HepG2 (cell line): Measurements from ENCODE around the gene KIF25. TPM values are rescaled to one million over a fixed set of nuclear protein-coding genes. Genes with fewer than 3 reads are reported as not detected.

Experiments used
- ATAC-seq: fragments of 200-7000 bp; cut with Tn5 transposase; 3 replicates; pipeline ENCODE4 v1.9.1; 2020; ENCODE audit warnings: mild to moderate bottlenecking, moderate library complexity
- BruUV-seq: library from RNA; stranded (reverse); fragments of 400-500 nt; replicated peaks from 2 replicates; lab custom pipeline; 2021; lab: Mats Ljungman, UMichigan
- CTCF ChIA-PET: fragments of 300-600 bp; formaldehyde crosslinking; extraction: SDS; loops from one replicate; lab custom pipeline; 2021; ENCODE audit warnings: low total read pairs, inconsistent platforms, low intra/inter-chr PET ratio; lab: Yijun Ruan, JAX
- POLR2A ChIA-PET: fragments of 350-600 bp; sonication (Branson Sonifier 250); formaldehyde crosslinking; loops from one replicate; lab custom pipeline; 2020; ENCODE audit warnings: antibody characterized with exemption, inconsistent platforms; lab: Yijun Ruan, JAX
- DNase-seq: peaks from one replicate; pipeline ENCODE4 v3.0.0-alpha.2; 2015; ENCODE audit warnings: low spot score
- FAIRE-seq: peaks from 3 replicates; lab custom pipeline; 2011; peaks lifted over from hg19 to GRCh38; lab: Jason Lieb, UNC
- H2AFZ ChIP-seq: one replicate; pipeline ENCODE4 v1.6.1; 2011; ENCODE audit warnings: low read length, inconsistent platforms
- H3K27ac ChIP-seq: fragments of 300-600 bp; 3 replicates; pipeline ENCODE4 v1.8.0; 2011; ENCODE audit warnings: mixed run types, mild to moderate bottlenecking, mixed read lengths, low read length, inconsistent platforms; ENCODE audit not compliant: insufficient read depth; ENCODE audit errors: extremely low read length
- H3K27me3 ChIP-seq, 2 experiments: fragments of 200-600 bp in 1 of 2; 2 replicates in 1 of 2; 3 replicates in 1 of 2; pipeline versions ENCODE4 v1.6.0 to v1.8.0; 2011; ENCODE audit warnings: low read length in 2 of 2, mild to moderate bottlenecking in 2 of 2, moderate library complexity in 2 of 2, inconsistent platforms in 1 of 2; ENCODE audit not compliant: insufficient read depth in 2 of 2, control insufficient read depth in 1 of 2
- H3K36me3 ChIP-seq, 2 experiments: fragments of 200-600 bp in 1 of 2; replicated peaks in 1 of 2; 2 replicates in 1 of 2; 3 replicates in 1 of 2; pipeline versions ENCODE4 v1.5.1 to v1.8.0; 2011; ENCODE audit warnings: low read length in 2 of 2, inconsistent platforms in 1 of 2; ENCODE audit not compliant: insufficient read depth in 2 of 2, control insufficient read depth in 1 of 2
- H3K4me1 ChIP-seq: 2 replicates; pipeline ENCODE4 v1.5.1; 2012; ENCODE audit warnings: low read length, inconsistent platforms; ENCODE audit not compliant: insufficient read depth
- H3K4me2 ChIP-seq: 2 replicates; pipeline ENCODE4 v1.6.0; 2011; ENCODE audit warnings: low read depth, low read length, inconsistent platforms
- H3K4me3 ChIP-seq, 3 experiments: fragments of 200-600 bp in 1 of 3; sonication (generic), shearing (Covaris generic) in 1 of 3; replicated peaks in 1 of 3; 2 replicates each; pipeline ENCODE4 v1.5.1; 2011 to 2016; ENCODE audit warnings: low read length in 3 of 3, inconsistent platforms in 2 of 3, low read depth in 2 of 3, mild to moderate bottlenecking in 2 of 3, control low read depth in 1 of 3, mixed read lengths in 1 of 3; ENCODE audit not compliant: insufficient read depth in 1 of 3
- H3K79me2 ChIP-seq: one replicate; pipeline ENCODE4 v1.6.1; 2011; ENCODE audit warnings: low read length, inconsistent platforms; ENCODE audit not compliant: insufficient read depth
- H3K9ac ChIP-seq: 2 replicates; pipeline ENCODE4 v1.6.0; 2011; ENCODE audit warnings: mild to moderate bottlenecking, low read depth, low read length, inconsistent platforms; ENCODE audit not compliant: insufficient read depth
- H3K9me3 ChIP-seq: 2 replicates; pipeline ENCODE4 v1.5.1; 2012; ENCODE audit warnings: mild to moderate bottlenecking, low read length
- H4K20me1 ChIP-seq: 2 replicates; pipeline ENCODE4 v1.6.0; 2011; ENCODE audit warnings: inconsistent platforms, mild to moderate bottlenecking, low read length, moderate library complexity; ENCODE audit not compliant: insufficient read depth
- ZNF337 ChIP-seq: sonication (generic); formaldehyde crosslinking; IDR thresholded peaks from 2 replicates; pipeline ENCODE4 v1.5.1; 2020; ENCODE audit warnings: missing genetic modification reagents, low read depth, mild to moderate bottlenecking, borderline replicate concordance
- ZNF879 ChIP-seq: sonication (generic); formaldehyde crosslinking; IDR thresholded peaks from 2 replicates; pipeline ENCODE4 v1.8.1; 2023; ENCODE audit warnings: missing genetic modification reagents
- WGBS: methylation state at CpG from one replicate; pipeline ENCODE4 v1.1.6; 2017; ENCODE audit warnings: low lambda C conversion rate; 5-methylcytosine and 5-hydroxymethylcytosine counted together
- in situ Hi-C: cut with HindIII; loops from 2 replicates; pipeline ENCODE4 v1.10.0; 2017; ENCODE audit warnings: low pct_unique_long_range_greater_than_20kb; ENCODE audit not compliant: extremely low pct_ligation_motif_present
- intact Hi-C: fragments of 100-400 bp; cut with micrococcal nuclease; formaldehyde crosslinking; loops from one replicate; pipeline ENCODE4 v1.10.0; 2022; ENCODE audit not compliant: unreplicated experiment
- polyA plus RNA-seq, 8 experiments: library from polyadenylated mRNA; depleted of rRNA in 3 of 8; stranded (reverse) in 7 of 8; unstranded in 1 of 8; fragments of >200 nt; fragmentation: Illumina TruSeq in 4 of 8; extraction: Trizol in 4 of 8; gene quantifications; 2 replicates each; pipeline versions ENCODE4 v1.2.1 to v1.2.3, GENCODE V29; 2011 to 2016; ENCODE audit warnings: low read depth in 4 of 8, missing spikeins in 1 of 8, mixed read lengths in 1 of 8; ENCODE audit not compliant: insufficient read depth in 1 of 8
- total RNA-seq, 5 experiments: library from RNA; depleted of rRNA; stranded (reverse); fragments of >200 nt; fragmentation: Illumina TruSeq; extraction: Trizol; gene quantifications; 2 replicates each; pipeline ENCODE4 v1.2.3, GENCODE V29; 2016; ENCODE audit warnings: low read depth in 1 of 5
- TF ChIP-seq, protein P1 (sequence below): sonication (generic); formaldehyde crosslinking; IDR thresholded peaks from 2 replicates; pipeline ENCODE4; 2020; ENCODE audit warnings: missing genetic modification reagents, mild to moderate bottlenecking, borderline replicate concordance
- TF ChIP-seq, protein P2 (sequence below), 2 experiments: sonication (generic) in 1 of 2; formaldehyde crosslinking in 1 of 2; IDR thresholded peaks; 2 replicates each; pipeline versions ENCODE4 v1.4.0 to v1.6.1; 2016 to 2020; ENCODE audit warnings: borderline replicate concordance in 1 of 2, low read depth in 1 of 2, mild to moderate bottlenecking in 1 of 2, missing genetic modification reagents in 1 of 2
- TF ChIP-seq, protein P3 (sequence below): sonication (generic); formaldehyde crosslinking; IDR thresholded peaks from 2 replicates; pipeline ENCODE4 v1.4.0; 2020; ENCODE audit warnings: missing genetic modification reagents
- TF ChIP-seq, protein P4 (sequence below): sonication (generic); formaldehyde crosslinking; IDR thresholded peaks from 2 replicates; pipeline ENCODE4 v1.8.0; 2022; ENCODE audit warnings: mild to moderate bottlenecking, missing genetic modification reagents
- TF ChIP-seq, protein P5 (sequence below): sonication (generic); formaldehyde crosslinking; IDR thresholded peaks from 2 replicates; pipeline ENCODE4 v1.4.0; 2020; ENCODE audit warnings: mild to moderate bottlenecking, low read depth, missing genetic modification reagents
- TF ChIP-seq, protein P6 (sequence below): sonication (generic); formaldehyde crosslinking; IDR thresholded peaks from 2 replicates; pipeline ENCODE4 v1.4.0; 2020; ENCODE audit warnings: mild to moderate bottlenecking, missing genetic modification reagents

The KIF25 gene
- total and polyA plus RNA-seq, 2 of the 13 experiments (the other 11 are each of a cell fraction or from before 2014, with no cell fraction given) = not detected

DNA sequence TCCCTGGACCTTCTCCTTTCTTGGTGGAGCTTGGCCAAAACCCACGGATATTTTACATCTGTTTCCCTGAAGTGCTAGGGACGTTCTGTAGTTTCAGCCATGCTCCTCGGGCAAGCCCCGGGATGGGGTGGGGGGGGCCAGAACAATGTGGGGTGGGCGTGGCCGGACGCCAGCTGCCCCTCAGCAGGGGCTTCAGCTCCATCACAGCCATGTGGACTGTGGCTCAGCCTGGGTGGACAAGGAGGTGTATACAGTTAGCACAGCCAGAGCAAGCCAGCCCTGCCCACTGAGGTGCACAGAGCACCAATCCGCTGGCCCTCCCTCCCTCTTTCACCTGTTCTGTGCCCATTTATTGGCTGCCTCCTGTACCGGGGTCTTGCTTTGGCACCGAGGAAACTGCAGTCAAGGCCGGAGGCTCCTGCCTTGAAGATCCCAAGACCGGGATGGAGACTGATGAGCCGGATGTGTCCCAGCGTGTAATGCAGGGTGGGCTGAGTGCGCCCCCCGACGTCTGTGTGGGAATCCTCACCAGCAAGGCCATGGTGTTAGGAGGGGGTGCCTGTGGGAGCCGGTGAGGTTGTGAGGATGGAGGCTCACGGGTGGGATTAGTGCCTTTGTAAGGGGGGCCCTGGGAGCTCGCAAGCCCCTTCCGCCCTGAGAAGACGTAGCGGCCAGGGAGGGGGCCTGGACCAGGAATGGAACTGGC lies 53.6 kb downstream of the KIF25 start (continued):
- TF ChIP-seq, protein P1, sequence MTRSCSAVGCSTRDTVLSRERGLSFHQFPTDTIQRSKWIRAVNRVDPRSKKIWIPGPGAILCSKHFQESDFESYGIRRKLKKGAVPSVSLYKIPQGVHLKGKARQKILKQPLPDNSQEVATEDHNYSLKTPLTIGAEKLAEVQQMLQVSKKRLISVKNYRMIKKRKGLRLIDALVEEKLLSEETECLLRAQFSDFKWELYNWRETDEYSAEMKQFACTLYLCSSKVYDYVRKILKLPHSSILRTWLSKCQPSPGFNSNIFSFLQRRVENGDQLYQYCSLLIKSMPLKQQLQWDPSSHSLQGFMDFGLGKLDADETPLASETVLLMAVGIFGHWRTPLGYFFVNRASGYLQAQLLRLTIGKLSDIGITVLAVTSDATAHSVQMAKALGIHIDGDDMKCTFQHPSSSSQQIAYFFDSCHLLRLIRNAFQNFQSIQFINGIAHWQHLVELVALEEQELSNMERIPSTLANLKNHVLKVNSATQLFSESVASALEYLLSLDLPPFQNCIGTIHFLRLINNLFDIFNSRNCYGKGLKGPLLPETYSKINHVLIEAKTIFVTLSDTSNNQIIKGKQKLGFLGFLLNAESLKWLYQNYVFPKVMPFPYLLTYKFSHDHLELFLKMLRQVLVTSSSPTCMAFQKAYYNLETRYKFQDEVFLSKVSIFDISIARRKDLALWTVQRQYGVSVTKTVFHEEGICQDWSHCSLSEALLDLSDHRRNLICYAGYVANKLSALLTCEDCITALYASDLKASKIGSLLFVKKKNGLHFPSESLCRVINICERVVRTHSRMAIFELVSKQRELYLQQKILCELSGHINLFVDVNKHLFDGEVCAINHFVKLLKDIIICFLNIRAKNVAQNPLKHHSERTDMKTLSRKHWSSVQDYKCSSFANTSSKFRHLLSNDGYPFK (CRISPR knock-in tag) = 0 out of 2 replicates have a peak, but pooled peaks have one; percentile 28

DNA sequence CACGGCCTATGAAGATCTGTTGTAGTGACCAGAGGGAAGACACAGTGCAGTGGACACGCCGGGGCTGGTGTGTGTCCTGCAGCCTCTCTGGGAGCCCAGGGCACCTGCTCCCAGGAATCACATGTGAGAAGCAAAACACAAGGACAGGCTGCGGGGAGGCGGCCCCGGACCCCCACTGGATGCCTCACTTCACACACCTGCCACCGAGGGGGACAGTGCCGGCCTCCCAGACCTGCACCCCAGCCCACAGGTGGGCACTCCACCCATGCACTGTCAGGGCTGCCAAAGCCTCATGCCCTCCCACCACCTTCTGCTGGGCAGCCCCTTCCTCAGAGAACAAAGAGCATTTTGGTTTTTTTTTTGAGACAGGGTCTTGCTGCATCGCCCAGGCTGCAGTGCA lies 54.2 kb downstream of the KIF25 start:
- FAIRE-seq (no peak), DNase-seq (no peak), ATAC-seq (no peak)
- Histone ChIP-seq H3K9me3 (no peaks in the 10 kb centered on the region), H2AFZ (no peak overlapping the region), H3K36me3 (no peaks in the 10 kb centered on the region), H4K20me1 (no peaks in the 10 kb centered on the region), H3K79me2 (no peaks in the 10 kb centered on the region), H3K27me3 (peaks cover 22 to 77% of the 10 kb centered on the region in 2 experiments), H3K4me3 (no peak overlapping the region), H3K27ac (no peak overlapping the region), H3K9ac (no peak overlapping the region), H3K4me2 (no peak overlapping the region), H3K4me1 (no peaks in the 10 kb centered on the region)
- in situ Hi-C loops = loop anchor here (10.0 kb wide), 1 partner anchor 83 kb away; no protein-coding TSS in a partner anchor
- ChIA-PET POLR2A (no interaction called here), CTCF (no interaction called here)
- 53% methylated on average over 9 of the region's 9 CpGs for WGBS
- intact Hi-C loops = no loop called here
- no TSS peak for BruUV-seq
- TF ChIP-seq, protein P2, sequence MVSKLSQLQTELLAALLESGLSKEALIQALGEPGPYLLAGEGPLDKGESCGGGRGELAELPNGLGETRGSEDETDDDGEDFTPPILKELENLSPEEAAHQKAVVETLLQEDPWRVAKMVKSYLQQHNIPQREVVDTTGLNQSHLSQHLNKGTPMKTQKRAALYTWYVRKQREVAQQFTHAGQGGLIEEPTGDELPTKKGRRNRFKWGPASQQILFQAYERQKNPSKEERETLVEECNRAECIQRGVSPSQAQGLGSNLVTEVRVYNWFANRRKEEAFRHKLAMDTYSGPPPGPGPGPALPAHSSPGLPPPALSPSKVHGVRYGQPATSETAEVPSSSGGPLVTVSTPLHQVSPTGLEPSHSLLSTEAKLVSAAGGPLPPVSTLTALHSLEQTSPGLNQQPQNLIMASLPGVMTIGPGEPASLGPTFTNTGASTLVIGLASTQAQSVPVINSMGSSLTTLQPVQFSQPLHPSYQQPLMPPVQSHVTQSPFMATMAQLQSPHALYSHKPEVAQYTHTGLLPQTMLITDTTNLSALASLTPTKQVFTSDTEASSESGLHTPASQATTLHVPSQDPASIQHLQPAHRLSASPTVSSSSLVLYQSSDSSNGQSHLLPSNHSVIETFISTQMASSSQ (IDR thresholded peaks at IDR 0.05; ENCODE audit: low read depth) = no peak
- TF ChIP-seq, protein P2 (CRISPR knock-in tag; IDR thresholded peaks at IDR 0.05; ENCODE audit: borderline replicate concordance) = no peak
- TF ChIP-seq ZNF337 (CRISPR knock-in tag) = no peak
- no peak for TF ChIP-seq ZNF879 (CRISPR knock-in tag)
- TF ChIP-seq, protein P3, sequence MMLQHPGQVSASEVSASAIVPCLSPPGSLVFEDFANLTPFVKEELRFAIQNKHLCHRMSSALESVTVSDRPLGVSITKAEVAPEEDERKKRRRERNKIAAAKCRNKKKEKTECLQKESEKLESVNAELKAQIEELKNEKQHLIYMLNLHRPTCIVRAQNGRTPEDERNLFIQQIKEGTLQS (CRISPR knock-in tag) = no peak
- TF ChIP-seq, protein P4, sequence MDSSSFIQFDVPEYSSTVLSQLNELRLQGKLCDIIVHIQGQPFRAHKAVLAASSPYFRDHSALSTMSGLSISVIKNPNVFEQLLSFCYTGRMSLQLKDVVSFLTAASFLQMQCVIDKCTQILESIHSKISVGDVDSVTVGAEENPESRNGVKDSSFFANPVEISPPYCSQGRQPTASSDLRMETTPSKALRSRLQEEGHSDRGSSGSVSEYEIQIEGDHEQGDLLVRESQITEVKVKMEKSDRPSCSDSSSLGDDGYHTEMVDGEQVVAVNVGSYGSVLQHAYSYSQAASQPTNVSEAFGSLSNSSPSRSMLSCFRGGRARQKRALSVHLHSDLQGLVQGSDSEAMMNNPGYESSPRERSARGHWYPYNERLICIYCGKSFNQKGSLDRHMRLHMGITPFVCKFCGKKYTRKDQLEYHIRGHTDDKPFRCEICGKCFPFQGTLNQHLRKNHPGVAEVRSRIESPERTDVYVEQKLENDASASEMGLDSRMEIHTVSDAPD (CRISPR knock-in tag) = no peak
- TF ChIP-seq, protein P5, sequence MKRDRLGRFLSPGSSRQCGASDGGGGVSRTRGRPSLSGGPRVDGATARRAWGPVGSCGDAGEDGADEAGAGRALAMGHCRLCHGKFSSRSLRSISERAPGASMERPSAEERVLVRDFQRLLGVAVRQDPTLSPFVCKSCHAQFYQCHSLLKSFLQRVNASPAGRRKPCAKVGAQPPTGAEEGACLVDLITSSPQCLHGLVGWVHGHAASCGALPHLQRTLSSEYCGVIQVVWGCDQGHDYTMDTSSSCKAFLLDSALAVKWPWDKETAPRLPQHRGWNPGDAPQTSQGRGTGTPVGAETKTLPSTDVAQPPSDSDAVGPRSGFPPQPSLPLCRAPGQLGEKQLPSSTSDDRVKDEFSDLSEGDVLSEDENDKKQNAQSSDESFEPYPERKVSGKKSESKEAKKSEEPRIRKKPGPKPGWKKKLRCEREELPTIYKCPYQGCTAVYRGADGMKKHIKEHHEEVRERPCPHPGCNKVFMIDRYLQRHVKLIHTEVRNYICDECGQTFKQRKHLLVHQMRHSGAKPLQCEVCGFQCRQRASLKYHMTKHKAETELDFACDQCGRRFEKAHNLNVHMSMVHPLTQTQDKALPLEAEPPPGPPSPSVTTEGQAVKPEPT (CRISPR knock-in tag) = no peak
- TF ChIP-seq, protein P6, sequence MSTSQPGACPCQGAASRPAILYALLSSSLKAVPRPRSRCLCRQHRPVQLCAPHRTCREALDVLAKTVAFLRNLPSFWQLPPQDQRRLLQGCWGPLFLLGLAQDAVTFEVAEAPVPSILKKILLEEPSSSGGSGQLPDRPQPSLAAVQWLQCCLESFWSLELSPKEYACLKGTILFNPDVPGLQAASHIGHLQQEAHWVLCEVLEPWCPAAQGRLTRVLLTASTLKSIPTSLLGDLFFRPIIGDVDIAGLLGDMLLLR (CRISPR knock-in tag) = no peak
